ENCODE results near the gene WDR27.

DNA sequence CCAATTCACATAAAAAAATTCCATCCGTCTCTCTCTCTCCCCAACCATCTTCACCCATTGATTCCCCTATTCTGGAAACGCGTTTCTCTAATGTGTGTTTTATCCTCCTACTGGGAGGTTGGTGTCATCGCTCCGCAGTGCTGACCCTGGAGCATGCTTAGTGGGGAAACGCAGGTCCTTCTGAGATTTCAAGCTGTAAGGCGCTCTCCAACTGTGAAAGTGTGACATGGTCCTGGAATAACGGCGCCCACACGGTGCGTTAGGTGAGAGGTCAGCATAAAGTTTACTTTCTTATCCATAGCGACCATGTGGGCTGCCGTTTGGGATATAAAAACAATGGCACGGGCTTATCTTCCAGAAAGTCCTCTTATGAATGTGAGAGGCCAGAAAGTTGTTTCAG is 123.9 kb downstream of the WDR27 start:
- TF ChIP-seq RARB (CRISPR knock-in tag; IDR thresholded peaks at IDR 0.05) (no peak), TOX (CRISPR knock-in tag; IDR thresholded peaks at IDR 0.05; ENCODE audit: borderline replicate concordance) (no peak), ZNF70 (CRISPR knock-in tag; IDR thresholded peaks at IDR 0.05) (no peak), OSR1 (CRISPR knock-in tag; IDR thresholded peaks at IDR 0.05) (no peak), CSRNP3 (CRISPR knock-in tag; IDR thresholded peaks at IDR 0.05) (no peak), TCF4 (CRISPR knock-in tag; IDR thresholded peaks at IDR 0.05; ENCODE audit: borderline replicate concordance) (no peak), ZFP3 (CRISPR knock-in tag; IDR thresholded peaks at IDR 0.05) (no peak), ISL1 (CRISPR knock-in tag; IDR thresholded peaks at IDR 0.05) (no peak), ZFP30 (CRISPR knock-in tag; IDR thresholded peaks at IDR 0.05) (no peak), ZNF565 (CRISPR knock-in tag; conservative IDR thresholded peaks at IDR 0.05; ENCODE audit: low read depth) (no peak), ARNTL (CRISPR knock-in tag; IDR thresholded peaks at IDR 0.05; ENCODE audit: borderline replicate concordance, low read depth) (no peak), POU6F1 (CRISPR knock-in tag; IDR thresholded peaks at IDR 0.05; ENCODE audit: borderline replicate concordance, low read depth) (no peak)
- TF ChIP-seq, protein P1, sequence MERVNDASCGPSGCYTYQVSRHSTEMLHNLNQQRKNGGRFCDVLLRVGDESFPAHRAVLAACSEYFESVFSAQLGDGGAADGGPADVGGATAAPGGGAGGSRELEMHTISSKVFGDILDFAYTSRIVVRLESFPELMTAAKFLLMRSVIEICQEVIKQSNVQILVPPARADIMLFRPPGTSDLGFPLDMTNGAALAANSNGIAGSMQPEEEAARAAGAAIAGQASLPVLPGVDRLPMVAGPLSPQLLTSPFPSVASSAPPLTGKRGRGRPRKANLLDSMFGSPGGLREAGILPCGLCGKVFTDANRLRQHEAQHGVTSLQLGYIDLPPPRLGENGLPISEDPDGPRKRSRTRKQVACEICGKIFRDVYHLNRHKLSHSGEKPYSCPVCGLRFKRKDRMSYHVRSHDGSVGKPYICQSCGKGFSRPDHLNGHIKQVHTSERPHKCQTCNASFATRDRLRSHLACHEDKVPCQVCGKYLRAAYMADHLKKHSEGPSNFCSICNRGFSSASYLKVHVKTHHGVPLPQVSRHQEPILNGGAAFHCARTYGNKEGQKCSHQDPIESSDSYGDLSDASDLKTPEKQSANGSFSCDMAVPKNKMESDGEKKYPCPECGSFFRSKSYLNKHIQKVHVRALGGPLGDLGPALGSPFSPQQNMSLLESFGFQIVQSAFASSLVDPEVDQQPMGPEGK (CRISPR knock-in tag; IDR thresholded peaks at IDR 0.05; ENCODE audit: borderline replicate concordance), result no peak
